ENCODE measurements around the gene TET2.
"Not testable (repeated sequence)": the region's sequence is repeated elsewhere in the genome, so short reads cannot be mapped to it uniquely, and the experiment has no call there.

TET2 gene

GRCh38 chr4:105277702-105278101 is 131.0 kb downstream of the TET2 start:
- no peaks in the 10 kb centered on the region for H3K27me3 ChIP-seq (ENCODE audit: control insufficient read depth, insufficient read depth, low read length)
- peaks cover 13% of the 10 kb centered on the region for H3K4me1 ChIP-seq (ENCODE audit: control insufficient read depth, insufficient read depth, low read length)
- H3K4me3 ChIP-seq (ENCODE audit: low read length), result no peak overlapping the region
- H3K9me3 ChIP-seq (replicated peaks; ENCODE audit: low read length), result no peaks in the 10 kb centered on the region
- H3K4me2 ChIP-seq (ENCODE audit: low read length), result no peak overlapping the region
- peaks cover 33% of the 10 kb centered on the region for H3K36me3 ChIP-seq (ENCODE audit: insufficient read depth, low read length)
- H3K9ac ChIP-seq (ENCODE audit: low read depth, low read length), result no peak overlapping the region

DNA sequence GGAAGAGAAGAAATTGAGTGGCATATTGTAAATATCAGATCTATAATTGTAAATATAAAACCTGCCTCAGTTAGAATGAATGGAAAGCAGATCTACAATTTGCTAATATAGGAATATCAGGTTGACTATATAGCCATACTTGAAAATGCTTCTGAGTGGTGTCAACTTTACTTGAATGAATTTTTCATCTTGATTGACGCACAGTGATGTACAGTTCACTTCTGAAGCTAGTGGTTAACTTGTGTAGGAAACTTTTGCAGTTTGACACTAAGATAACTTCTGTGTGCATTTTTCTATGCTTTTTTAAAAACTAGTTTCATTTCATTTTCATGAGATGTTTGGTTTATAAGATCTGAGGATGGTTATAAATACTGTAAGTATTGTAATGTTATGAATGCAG is 132.6 kb downstream of the TET2 start:
- Histone ChIP-seq H3K4me3 (ENCODE audit: low read length) (no peak overlapping the region), H3K9ac (ENCODE audit: low read depth, low read length) (no peak overlapping the region), H3K9me3 (replicated peaks; ENCODE audit: low read length) (no peaks in the 10 kb centered on the region), H3K36me3 (ENCODE audit: insufficient read depth, low read length) (peaks cover 22% of the 10 kb centered on the region), H3K4me2 (ENCODE audit: low read length) (no peak overlapping the region), H3K4me1 (ENCODE audit: control insufficient read depth, insufficient read depth, low read length) (peaks cover 20% of the 10 kb centered on the region), H3K27me3 (ENCODE audit: control insufficient read depth, insufficient read depth, low read length) (no peaks in the 10 kb centered on the region)

- no peak overlapping the region for H3K4me2 ChIP-seq (ENCODE audit: low read length)
- no peak overlapping the region for H3K9ac ChIP-seq (ENCODE audit: low read depth, low read length)
- no peak overlapping the region for H3K4me3 ChIP-seq (ENCODE audit: low read length)
- no peaks in the 10 kb centered on the region for H3K9me3 ChIP-seq (replicated peaks; ENCODE audit: low read length)
- peaks cover 16% of the 10 kb centered on the region for H3K36me3 ChIP-seq (ENCODE audit: insufficient read depth, low read length)
- no peaks in the 10 kb centered on the region for H3K27me3 ChIP-seq (ENCODE audit: control insufficient read depth, insufficient read depth, low read length)
- peaks cover 20% of the 10 kb centered on the region for H3K4me1 ChIP-seq (ENCODE audit: control insufficient read depth, insufficient read depth, low read length)
These were observed 133.9 kb downstream of the TET2 start for GRCh38 chr4:105280338-105281123.

GRCh38 chr4:105281124-105281415 is 134.4 kb downstream of the TET2 start:
- Histone ChIP-seq H3K27me3 (ENCODE audit: control insufficient read depth, insufficient read depth, low read length) (no peaks in the 10 kb centered on the region), H3K9ac (ENCODE audit: low read depth, low read length) (no peak overlapping the region), H3K4me2 (ENCODE audit: low read length) (no peak overlapping the region)

DNA sequence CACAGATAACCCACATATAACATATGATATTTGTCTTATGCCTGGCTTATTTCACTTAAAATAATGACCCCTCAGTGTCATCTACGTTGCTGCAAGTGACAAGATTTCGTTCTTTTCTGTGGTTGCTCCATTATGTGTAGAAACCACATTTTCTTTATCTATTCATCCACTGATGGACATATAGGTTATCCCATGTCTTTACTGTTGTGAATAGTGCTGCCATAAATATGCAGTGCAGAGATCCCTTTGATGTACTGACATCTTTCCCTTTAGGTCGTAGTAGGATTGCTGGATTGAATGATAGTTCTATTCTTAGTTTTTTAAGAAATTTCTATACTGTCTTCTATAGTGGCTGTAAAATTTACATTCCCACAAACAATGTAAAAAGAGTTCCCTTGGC is 135.8 kb downstream of the TET2 start:
- H3K4me2 ChIP-seq (ENCODE audit: low read length), result no peak overlapping the region
- no peaks in the 10 kb centered on the region for H3K27me3 ChIP-seq (ENCODE audit: control insufficient read depth, insufficient read depth, low read length)
- H3K9ac ChIP-seq (ENCODE audit: low read depth, low read length), result no peak overlapping the region
- peaks cover 20% of the 10 kb centered on the region for H3K4me1 ChIP-seq (ENCODE audit: control insufficient read depth, insufficient read depth, low read length)
- no peaks in the 10 kb centered on the region for H3K36me3 ChIP-seq (ENCODE audit: insufficient read depth, low read length)
- H3K4me3 ChIP-seq (ENCODE audit: low read length), result no peak overlapping the region
- H3K9me3 ChIP-seq (replicated peaks; ENCODE audit: low read length), result no peaks in the 10 kb centered on the region

More at GRCh38 chr4:105281124-105281415, 134.4 kb downstream of the TET2 start:
- peaks cover 20% of the 10 kb centered on the region for H3K4me1 ChIP-seq (ENCODE audit: control insufficient read depth, insufficient read depth, low read length)
- no peaks in the 10 kb centered on the region for H3K9me3 ChIP-seq (replicated peaks; ENCODE audit: low read length)
- peaks cover 10% of the 10 kb centered on the region for H3K36me3 ChIP-seq (ENCODE audit: insufficient read depth, low read length)
- H3K4me3 ChIP-seq (ENCODE audit: low read length), result no peak overlapping the region

DNA sequence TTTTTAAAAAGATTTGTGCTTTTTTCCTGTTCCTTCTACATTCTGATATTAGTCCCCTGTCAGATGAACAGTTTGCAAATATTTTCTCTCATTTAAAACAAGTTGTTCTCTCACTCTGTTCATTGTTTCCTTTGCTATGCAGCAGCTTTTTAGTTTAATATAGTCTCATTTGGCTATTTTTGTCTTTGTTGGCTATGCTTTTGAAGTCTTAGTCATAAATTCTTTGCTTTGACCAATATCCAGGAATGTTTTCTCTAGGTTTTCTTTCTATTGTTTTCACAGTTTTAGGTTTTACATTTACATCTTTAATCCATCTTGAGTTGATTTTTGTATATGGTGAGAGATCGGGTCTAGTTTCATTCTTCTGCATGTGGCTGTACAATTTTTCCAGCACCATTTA is 136.8 kb downstream of the TET2 start:
- H3K9ac ChIP-seq (ENCODE audit: low read depth, low read length), result no peak overlapping the region
- peaks cover 20% of the 10 kb centered on the region for H3K4me1 ChIP-seq (ENCODE audit: control insufficient read depth, insufficient read depth, low read length)
- H3K36me3 ChIP-seq (ENCODE audit: insufficient read depth, low read length), result no peaks in the 10 kb centered on the region
- no peaks in the 10 kb centered on the region for H3K27me3 ChIP-seq (ENCODE audit: control insufficient read depth, insufficient read depth, low read length)
- no peak overlapping the region for H3K4me2 ChIP-seq (ENCODE audit: low read length)
- no peaks in the 10 kb centered on the region for H3K9me3 ChIP-seq (replicated peaks; ENCODE audit: low read length)
- H3K4me3 ChIP-seq (ENCODE audit: low read length), result no peak overlapping the region

GRCh38 chr4:105288121-105288520 is 141.4 kb downstream of the TET2 start:
- Histone ChIP-seq H3K27me3 (ENCODE audit: control insufficient read depth, insufficient read depth, low read length) (no peaks in the 10 kb centered on the region), H3K4me3 (ENCODE audit: low read length) (no peak overlapping the region), H3K4me2 (ENCODE audit: low read length) (no peak overlapping the region), H3K9me3 (replicated peaks; ENCODE audit: low read length) (no peaks in the 10 kb centered on the region), H3K9ac (ENCODE audit: low read depth, low read length) (no peak overlapping the region), H3K36me3 (ENCODE audit: insufficient read depth, low read length) (no peaks in the 10 kb centered on the region), H3K4me1 (ENCODE audit: control insufficient read depth, insufficient read depth, low read length) (peaks cover 6% of the 10 kb centered on the region)

DNA sequence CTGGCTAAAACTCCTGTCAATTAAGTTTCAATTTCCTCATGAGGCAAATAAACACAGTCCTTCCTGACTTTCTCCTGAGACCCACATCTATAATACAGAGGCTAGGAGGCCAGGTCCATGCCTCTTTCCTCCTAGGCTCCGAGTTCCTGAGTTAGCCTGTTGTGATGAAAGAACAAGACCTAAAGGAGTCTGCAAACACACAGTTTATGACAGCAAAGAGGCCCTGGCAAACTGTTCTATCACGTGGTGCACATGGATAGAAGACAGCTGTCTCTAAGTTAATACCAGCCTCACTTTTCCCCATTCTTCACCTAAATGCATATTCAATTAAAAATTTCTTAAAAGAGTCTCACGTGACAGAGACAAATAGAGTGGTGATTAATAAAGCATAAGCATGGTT is 145.2 kb downstream of the TET2 start:
- H3K4me3 ChIP-seq (ENCODE audit: low read length), result no peak overlapping the region
- no peaks in the 10 kb centered on the region for H3K36me3 ChIP-seq (ENCODE audit: insufficient read depth, low read length)
- H3K9me3 ChIP-seq (replicated peaks; ENCODE audit: low read length), result no peaks in the 10 kb centered on the region
- H3K4me2 ChIP-seq (ENCODE audit: low read length), result no peak overlapping the region
- H3K27me3 ChIP-seq (ENCODE audit: control insufficient read depth, insufficient read depth, low read length), result no peaks in the 10 kb centered on the region
- no peaks in the 10 kb centered on the region for H3K4me1 ChIP-seq (ENCODE audit: control insufficient read depth, insufficient read depth, low read length)
- no peak overlapping the region for H3K9ac ChIP-seq (ENCODE audit: low read depth, low read length)

DNA sequence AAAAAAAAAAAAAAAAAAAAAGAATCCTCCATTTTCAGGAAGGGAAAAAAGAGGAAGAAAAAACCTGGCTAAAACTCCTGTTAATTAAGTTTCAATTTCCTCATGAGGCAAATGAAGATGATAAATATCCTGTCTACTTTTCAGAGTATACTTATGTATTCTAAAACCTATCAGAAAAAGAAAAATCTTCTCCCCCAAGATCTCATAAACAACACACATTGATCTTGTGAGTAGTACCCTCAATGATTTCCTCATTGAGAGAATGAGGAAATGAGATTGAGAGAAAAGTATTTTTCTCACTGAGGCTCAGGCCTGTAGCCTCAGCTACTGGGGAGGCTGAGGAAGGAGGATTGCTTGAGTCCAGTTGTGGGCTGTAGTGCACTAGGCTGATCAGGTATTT is 146.7 kb downstream of the TET2 start:
- H3K36me3 ChIP-seq (ENCODE audit: insufficient read depth, low read length), result no peaks in the 10 kb centered on the region

DNA sequence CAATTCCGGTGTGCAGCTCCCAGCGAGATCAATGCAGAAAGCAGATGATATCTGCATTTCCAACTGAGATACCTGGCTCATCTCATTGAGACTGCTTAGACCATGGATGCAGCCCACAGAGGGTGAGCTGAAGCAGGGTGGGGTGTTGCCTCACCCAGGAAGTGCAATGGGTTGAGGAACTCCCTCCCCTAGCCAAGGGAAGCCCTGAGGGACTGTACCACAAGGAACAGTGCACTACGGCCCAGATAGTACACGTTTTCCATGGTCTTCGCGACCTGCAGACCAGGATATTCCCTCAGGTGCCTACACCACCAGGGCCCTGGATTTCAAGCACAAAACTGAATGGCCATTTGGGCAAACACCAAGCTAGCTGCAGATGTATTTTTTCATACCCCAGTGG is 150.0 kb downstream of the TET2 start:
- Histone ChIP-seq H3K9me3 (replicated peaks; ENCODE audit: low read length) (no peaks in the 10 kb centered on the region), H3K27me3 (ENCODE audit: control insufficient read depth, insufficient read depth, low read length) (no peaks in the 10 kb centered on the region), H3K4me2 (ENCODE audit: low read length) (no peak overlapping the region), H3K36me3 (ENCODE audit: insufficient read depth, low read length) (no peaks in the 10 kb centered on the region), H3K4me1 (ENCODE audit: control insufficient read depth, insufficient read depth, low read length) (no peaks in the 10 kb centered on the region), H3K4me3 (ENCODE audit: low read length) (no peak overlapping the region), H3K9ac (ENCODE audit: low read depth, low read length) (no peak overlapping the region)

More for the DNA sequence above, 146.7 kb downstream of the TET2 start:
- Histone ChIP-seq H3K9ac (ENCODE audit: low read depth, low read length) (no peak overlapping the region), H3K9me3 (replicated peaks; ENCODE audit: low read length) (no peaks in the 10 kb centered on the region), H3K27me3 (ENCODE audit: control insufficient read depth, insufficient read depth, low read length) (no peaks in the 10 kb centered on the region), H3K4me3 (ENCODE audit: low read length) (no peak overlapping the region), H3K4me1 (ENCODE audit: control insufficient read depth, insufficient read depth, low read length) (no peaks in the 10 kb centered on the region), H3K4me2 (ENCODE audit: low read length) (no peak overlapping the region)

DNA sequence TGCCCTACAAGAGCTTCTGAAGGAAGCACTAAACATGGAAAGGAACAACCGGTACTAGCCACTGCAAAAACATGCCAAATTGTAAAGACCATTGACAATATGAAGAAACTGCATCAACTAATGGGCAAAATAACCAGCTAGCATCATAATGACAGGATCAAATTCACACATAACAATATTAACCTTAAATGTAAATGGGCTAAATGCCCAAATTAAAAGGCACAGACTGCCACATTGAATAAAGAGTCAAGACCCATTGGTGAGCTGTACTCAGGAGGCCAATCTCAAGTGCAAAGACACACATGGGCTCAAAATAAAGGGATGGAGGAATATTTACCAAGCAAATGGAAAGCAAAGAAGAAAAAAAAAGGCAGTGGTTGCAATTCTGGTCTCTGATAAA is 152.4 kb downstream of the TET2 start:
- not testable (repeated sequence) for H3K4me2 ChIP-seq (ENCODE audit: low read length); H3K4me3 ChIP-seq (ENCODE audit: low read length); H3K27me3 ChIP-seq (ENCODE audit: control insufficient read depth, insufficient read depth, low read length); H3K9me3 ChIP-seq (replicated peaks; ENCODE audit: low read length); H3K9ac ChIP-seq (ENCODE audit: low read depth, low read length); H3K4me1 ChIP-seq (ENCODE audit: control insufficient read depth, insufficient read depth, low read length); H3K36me3 ChIP-seq (ENCODE audit: insufficient read depth, low read length)

- H3K4me1 ChIP-seq (ENCODE audit: control insufficient read depth, insufficient read depth, low read length), result no peaks in the 10 kb centered on the region
- no peak overlapping the region for H3K9ac ChIP-seq (ENCODE audit: low read depth, low read length)
- no peak overlapping the region for H3K4me2 ChIP-seq (ENCODE audit: low read length)
- no peaks in the 10 kb centered on the region for H3K9me3 ChIP-seq (replicated peaks; ENCODE audit: low read length)
- no peaks in the 10 kb centered on the region for H3K27me3 ChIP-seq (ENCODE audit: control insufficient read depth, insufficient read depth, low read length)
- no peak overlapping the region for H3K4me3 ChIP-seq (ENCODE audit: low read length)
- no peaks in the 10 kb centered on the region for H3K36me3 ChIP-seq (ENCODE audit: insufficient read depth, low read length)
These were observed 157.4 kb downstream of the TET2 start for GRCh38 chr4:105304085-105304484.

All from skeletal muscle satellite cell (primary cell).